HG03280 (cell line): ENCODE data around the gene MAGI2.

Experiments used
- ATAC-seq: cut with Tn5 transposase; IDR thresholded peaks from one replicate; pipeline ENCODE4 v1.9.1; 2021; ENCODE audit warnings: mild to moderate bottlenecking, moderate library complexity; ENCODE audit not compliant: unreplicated experiment

Gene MAGI2

GRCh38 chr7:78396210-78396609 lies 1057.3 kb downstream of the MAGI2 start:
- no peak for ATAC-seq

GRCh38 chr7:78395298-78396036 lies 1058.0 kb downstream of the MAGI2 start:
- ATAC-seq = no peak

GRCh38 chr7:78389022-78389421 lies 1064.4 kb downstream of the MAGI2 start:
- ATAC-seq = no peak

GRCh38 chr7:78386520-78386919 lies 1066.9 kb downstream of the MAGI2 start:
- ATAC-seq = no peak

DNA sequence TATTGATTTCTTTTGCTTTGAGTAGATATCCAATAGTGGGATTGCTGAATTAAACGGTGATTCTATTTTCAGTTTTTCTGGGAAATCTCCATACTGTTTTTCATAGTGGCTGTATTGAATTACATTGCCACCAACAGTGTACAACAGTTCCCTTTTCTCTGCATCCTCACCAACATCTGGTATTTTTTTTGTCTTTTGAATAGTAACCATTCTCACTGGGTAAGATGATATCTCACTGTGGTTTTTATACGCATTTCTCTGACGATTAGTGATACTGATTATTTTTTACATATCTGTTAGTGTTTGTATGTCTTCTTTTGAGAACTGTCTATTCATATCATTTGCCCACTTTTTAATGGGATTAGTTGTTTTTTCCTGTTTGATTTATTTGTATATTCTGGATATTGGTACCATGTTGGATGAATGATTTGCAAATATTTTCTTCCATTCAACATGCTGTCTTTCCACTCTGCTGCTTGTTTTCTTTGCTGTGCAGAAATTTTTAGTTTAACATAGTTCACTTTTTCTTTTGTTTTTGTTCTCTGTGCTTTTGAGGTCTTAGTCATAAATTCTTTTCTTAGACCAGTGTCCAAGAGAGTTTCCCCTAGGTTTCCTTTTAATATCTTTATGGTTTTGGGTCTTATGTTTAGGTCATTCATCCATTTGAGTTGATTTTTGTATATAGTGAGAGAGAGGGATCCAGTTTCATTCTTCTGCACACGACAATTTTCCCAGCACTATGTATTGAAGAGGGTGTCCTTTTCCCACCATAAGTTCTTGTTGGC lies 1070.2 kb downstream of the MAGI2 start:
- ATAC-seq = no peak

- ATAC-seq = no peak
These were observed 1074.3 kb downstream of the MAGI2 start for GRCh38 chr7:78379148-78379547.

GRCh38 chr7:78377532-78377931 lies 1075.9 kb downstream of the MAGI2 start:
- ATAC-seq = no peak

GRCh38 chr7:78370936-78371335 lies 1082.5 kb downstream of the MAGI2 start:
- ATAC-seq = no peak

DNA sequence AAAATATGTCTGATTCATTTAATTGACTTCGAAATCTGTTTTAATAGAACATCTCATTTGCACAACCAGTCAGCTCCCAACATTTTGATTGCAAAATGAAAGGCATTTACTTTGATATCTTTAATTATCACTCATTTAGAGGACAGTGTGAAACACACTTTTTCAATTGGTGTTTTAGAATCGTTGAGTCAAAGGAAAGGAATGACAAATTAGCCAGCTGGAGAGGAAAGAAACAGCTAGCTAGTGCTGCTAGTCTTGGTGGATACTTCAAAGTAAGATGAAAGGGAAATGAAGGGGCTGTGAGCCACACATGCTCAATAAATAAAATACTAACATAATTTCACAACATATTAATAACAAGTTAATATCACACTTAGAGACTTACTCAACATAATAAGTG lies 1084.7 kb downstream of the MAGI2 start:
- ATAC-seq = no peak

DNA sequence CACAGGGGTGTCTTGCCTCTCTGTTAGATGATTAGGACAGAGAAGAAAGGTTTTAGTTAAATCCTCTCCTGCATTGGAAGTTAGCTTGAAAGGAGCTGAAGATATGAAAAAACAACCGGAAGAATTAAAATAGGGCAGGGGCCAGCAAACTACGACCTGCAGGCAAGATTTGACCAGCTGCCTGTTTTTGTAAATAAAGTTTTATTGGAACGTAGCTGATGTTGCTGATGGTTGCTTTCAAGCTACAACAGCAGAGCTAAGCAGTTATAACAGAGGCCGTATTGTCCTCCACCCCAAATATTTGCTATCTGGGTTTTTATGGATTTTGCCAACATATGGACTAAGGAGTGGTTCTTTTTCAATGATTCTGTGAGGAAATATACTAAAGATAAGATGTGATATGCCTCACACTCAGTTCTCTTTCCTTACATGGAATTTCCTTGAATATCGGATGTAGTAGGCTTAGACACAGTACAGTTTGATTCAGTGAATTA lies 1086.1 kb downstream of the MAGI2 start:
- no peak for ATAC-seq

DNA sequence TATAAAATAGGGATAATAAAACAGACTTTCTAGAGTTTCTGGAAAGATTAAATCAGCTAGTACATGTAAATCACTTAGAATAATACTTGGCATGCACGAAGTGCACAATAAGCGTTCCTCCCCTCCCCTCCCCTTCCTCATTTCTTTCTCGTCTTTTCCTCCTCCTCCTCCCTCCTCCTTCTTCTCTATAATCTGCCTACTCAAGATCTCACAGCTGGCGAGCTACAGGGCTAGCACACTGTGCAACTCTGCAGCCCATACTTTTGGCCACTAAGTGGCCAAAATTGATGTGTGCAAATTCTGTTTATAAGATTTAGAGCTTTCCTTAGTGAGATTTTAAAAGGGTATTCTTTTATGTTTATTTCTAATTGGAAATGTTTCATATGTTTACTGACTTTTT lies 1089.6 kb downstream of the MAGI2 start:
- no peak for ATAC-seq

- no peak for ATAC-seq
These were observed 1093.6 kb downstream of the MAGI2 start for GRCh38 chr7:78359836-78360235.

DNA sequence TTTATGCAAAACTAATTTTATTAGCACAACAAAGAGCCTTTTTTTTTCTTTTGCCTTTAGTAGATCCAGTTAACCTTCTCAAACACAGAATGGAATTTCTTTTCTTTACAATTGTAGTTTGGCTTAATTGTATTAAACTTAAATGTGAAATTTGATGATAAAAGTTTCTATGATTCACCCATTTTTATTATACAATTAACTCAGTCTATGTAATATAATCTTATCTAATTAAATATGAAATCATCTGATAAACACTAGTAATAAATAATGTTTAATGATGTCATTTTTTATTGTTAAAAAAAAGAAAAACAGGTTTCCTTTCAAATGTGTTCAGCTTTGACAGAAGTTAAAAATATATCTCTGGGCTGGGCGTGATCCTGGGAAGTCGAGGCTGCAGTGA lies 1095.8 kb downstream of the MAGI2 start:
- no peak for ATAC-seq

- ATAC-seq = no peak
These were observed 1097.6 kb downstream of the MAGI2 start for GRCh38 chr7:78355834-78356233.

DNA sequence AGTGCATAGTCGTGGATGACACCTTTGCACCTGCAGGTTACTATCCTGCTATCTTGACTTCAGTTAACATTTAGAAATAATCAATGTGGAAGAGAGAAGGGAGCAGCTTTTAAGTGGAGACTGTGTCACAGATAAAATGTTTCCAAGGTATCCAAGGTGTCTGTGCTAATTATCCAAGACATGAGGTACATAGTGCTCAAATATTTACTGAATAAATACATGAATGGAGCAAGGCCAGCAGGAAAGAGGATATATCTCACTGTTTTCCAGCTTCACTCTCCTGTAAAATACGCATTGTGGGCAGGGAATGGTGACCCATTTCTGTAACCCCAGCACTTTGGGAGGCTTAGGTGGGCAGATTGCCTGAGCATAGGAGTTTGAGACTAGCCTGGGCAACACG lies 1102.5 kb downstream of the MAGI2 start:
- ATAC-seq = no peak

DNA sequence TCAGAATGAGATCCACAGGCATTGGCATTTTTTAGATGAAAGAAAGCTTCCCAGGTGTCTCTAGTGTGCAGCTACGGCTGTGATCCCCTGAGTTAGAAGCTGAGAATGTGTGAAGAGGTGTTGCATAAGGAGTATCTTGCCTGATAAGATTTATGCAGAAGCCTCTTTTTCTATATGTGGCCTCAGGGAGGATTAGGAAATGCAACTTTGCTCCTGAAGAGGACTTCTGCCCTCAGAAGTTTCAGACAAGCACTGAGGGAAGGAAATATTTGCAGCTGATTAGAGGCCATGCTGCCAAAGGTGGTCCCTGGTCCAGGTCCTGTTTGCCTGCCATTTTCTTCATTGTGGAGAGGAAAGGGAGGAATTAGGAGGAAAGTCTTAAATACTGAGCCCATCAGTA lies 1103.1 kb downstream of the MAGI2 start:
- ATAC-seq = no peak

GRCh38 chr7:78346827-78347226 lies 1106.6 kb downstream of the MAGI2 start:
- ATAC-seq = no peak

GRCh38 chr7:78345979-78346378 lies 1107.5 kb downstream of the MAGI2 start:
- ATAC-seq = no peak

DNA sequence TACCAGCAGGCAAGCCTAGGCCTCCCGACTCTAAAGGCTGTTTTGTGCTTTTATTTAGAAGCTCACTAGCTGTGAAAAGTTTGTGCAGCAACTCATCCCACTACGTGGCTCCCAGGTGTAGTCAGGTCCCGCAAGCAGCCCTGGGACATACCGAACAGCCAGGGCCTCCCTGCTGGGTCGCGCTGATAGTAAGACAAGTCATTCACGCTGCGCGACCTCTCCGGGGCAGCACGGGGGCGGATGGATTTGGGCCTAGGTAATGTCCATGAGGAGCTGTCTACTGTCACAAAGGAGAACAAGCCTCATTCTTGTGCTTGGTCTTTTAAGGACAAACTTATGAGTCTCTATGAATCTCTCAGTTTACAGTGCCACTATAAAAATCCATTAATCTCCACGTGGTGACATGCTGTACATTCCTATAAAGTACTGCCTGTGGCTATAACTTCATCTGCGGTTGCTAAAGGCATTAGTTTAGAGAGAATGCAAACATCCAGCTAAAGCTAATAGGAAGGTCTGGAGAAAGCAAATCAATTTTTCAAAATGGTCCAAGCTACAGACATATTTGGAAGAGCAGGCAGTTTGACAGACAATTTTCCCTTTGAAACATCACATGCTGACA lies 1108.1 kb downstream of the MAGI2 start:
- ATAC-seq = no peak

DNA sequence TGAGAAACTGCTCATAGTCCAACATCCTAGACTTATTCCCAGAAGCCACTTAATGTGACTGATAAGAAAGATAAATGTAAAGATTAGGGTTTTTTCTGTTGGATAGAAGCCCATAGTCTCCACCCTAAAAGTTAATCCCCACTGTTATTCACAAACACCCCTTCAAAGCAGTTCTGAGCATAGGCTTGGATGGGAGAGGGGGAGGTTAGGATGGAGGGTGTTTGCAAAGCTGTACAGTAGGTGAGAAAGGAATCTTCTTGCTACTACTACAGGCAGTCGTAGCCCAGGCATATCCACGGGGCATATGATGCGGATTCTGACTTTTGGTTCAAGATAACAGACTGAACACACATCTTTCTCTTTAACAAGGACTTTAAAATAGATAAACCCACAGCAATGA lies 1119.0 kb downstream of the MAGI2 start:
- no peak for ATAC-seq

- no peak for ATAC-seq
These were observed 1119.7 kb downstream of the MAGI2 start for GRCh38 chr7:78333530-78334425.
